Colonic mucosa (tissue), 4 donors: ENCODE measurements around the gene MAPK6. TPM values are rescaled to one million over a fixed set of nuclear protein-coding genes. Genes with fewer than 3 reads are reported as not detected.

Experiments used
- DNase-seq: peaks from one replicate; pipeline ENCODE4 v3.0.0-alpha.2; 2020
- H3K27ac ChIP-seq: fragments of 200-600 bp; one replicate; pipeline ENCODE4 v1.8.0; 2021
- H3K27me3 ChIP-seq: fragments of 200-600 bp; one replicate; pipeline ENCODE4 v1.8.0; 2021
- H3K36me3 ChIP-seq: fragments of 200-600 bp; one replicate; pipeline ENCODE4 v1.8.0; 2021
- H3K4me1 ChIP-seq: fragments of 200-600 bp; one replicate; pipeline ENCODE4 v1.8.0; 2021; ENCODE audit warnings: mild to moderate bottlenecking
- H3K4me3 ChIP-seq: fragments of 200-600 bp; one replicate; pipeline ENCODE4 v1.8.0; 2021
- H3K9ac ChIP-seq, 2 donors: one replicate each; pipeline ENCODE4 v1.7.0; 2013; ENCODE audit warnings: control low read depth in 2 of 2, low read depth in 2 of 2, low read length in 2 of 2
- H3K9me3 ChIP-seq: fragments of 200-600 bp; one replicate; pipeline ENCODE4 v1.8.0; 2021
- intact Hi-C: fragments of 100-400 bp; cut with DNase I; formaldehyde crosslinking; loops from one replicate; pipeline ENCODE4 v1.14.1; 2022
- total RNA-seq, 2 donors: library from RNA; stranded (reverse); fragmentation: NEBNext Ultra II Directional in 1 of 2; extraction: Animal tissue kit (Norgen Biotek cat#: 25700) in 1 of 2; gene quantifications; one replicate each; pipeline ENCODE4 v1.2.1, GENCODE V29; 2021
- TF ChIP-seq, protein P1 (sequence below): fragments of 200-600 bp; IDR thresholded peaks from one replicate; pipeline ENCODE4 v1.8.0; 2022; ENCODE audit warnings: antibody characterized with exemption, mild to moderate bottlenecking
- donor health status: healthy.
- donor health status: DM: no; HTN: no; CAD: no.
- donor health status: DM: no; HTN: no; CAD: no.

Gene MAPK6
- total RNA-seq, 2 donors from 2014 or later, result 47.5 to 71.9 TPM

DNA sequence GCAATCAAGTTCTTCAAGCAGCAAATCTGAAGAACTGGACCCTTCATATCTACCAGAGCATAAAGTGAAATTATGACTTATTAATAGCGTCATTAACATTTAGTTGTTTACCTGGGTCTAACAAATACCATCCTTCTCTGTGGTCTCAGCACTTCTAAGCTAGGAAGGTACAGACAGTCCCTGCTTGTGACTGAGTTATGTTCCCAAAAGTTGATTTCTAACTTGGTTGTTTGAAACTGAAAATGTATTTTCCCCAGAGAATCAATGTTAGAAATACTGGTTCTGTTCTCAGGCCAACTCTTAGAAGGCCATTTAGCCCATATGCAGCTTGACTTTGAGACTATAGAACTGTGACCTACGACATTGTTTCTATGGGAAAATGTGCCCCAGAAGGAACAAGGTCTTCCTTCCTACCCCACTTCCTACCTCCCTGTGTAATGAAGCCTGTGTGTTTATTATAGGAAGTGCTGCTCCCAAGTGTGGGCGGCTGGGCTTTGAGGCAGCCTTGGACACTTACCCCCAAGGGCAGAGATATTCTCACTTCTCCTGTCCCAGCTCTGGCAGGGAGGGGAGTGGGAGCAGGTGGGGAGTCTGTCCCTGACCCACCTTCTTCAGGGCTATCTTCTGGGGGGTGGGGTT, 12.2 kb upstream of the MAPK6 start:
- H3K4me1 ChIP-seq, result no peaks in the 10 kb centered on the region
- H3K4me3 ChIP-seq, result no peak overlapping the region
- no peak for DNase-seq
- H3K9ac ChIP-seq, result no peak overlapping the region
- no peaks in the 10 kb centered on the region for H3K9me3 ChIP-seq
- no peak overlapping the region for H3K27ac ChIP-seq
- TF ChIP-seq, protein P1, sequence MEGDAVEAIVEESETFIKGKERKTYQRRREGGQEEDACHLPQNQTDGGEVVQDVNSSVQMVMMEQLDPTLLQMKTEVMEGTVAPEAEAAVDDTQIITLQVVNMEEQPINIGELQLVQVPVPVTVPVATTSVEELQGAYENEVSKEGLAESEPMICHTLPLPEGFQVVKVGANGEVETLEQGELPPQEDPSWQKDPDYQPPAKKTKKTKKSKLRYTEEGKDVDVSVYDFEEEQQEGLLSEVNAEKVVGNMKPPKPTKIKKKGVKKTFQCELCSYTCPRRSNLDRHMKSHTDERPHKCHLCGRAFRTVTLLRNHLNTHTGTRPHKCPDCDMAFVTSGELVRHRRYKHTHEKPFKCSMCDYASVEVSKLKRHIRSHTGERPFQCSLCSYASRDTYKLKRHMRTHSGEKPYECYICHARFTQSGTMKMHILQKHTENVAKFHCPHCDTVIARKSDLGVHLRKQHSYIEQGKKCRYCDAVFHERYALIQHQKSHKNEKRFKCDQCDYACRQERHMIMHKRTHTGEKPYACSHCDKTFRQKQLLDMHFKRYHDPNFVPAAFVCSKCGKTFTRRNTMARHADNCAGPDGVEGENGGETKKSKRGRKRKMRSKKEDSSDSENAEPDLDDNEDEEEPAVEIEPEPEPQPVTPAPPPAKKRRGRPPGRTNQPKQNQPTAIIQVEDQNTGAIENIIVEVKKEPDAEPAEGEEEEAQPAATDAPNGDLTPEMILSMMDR, result no peak
- H3K36me3 ChIP-seq, result no peaks in the 10 kb centered on the region
- H3K27me3 ChIP-seq, result no peaks in the 10 kb centered on the region
- intact Hi-C loops, result no loop called here

DNA sequence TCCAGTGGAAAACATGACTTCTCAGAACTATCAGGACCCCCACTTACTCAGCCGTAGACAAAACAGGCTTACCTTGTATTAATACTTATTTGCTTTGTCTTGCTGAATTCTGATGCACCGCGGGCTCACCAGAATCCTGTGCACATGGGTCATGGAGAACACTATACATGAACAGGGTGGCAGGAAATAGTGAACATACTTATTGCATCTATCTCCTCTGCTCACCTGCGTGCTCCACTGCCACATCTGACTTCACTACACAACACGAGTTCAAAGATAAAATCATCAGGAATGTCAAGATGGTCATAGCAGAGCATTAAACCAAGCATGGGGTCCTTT, 10.7 kb upstream of the MAPK6 start:
- intact Hi-C loops, result no loop called here
- Histone ChIP-seq H3K36me3 (no peaks in the 10 kb centered on the region), H3K27ac (no peak overlapping the region)

DNA sequence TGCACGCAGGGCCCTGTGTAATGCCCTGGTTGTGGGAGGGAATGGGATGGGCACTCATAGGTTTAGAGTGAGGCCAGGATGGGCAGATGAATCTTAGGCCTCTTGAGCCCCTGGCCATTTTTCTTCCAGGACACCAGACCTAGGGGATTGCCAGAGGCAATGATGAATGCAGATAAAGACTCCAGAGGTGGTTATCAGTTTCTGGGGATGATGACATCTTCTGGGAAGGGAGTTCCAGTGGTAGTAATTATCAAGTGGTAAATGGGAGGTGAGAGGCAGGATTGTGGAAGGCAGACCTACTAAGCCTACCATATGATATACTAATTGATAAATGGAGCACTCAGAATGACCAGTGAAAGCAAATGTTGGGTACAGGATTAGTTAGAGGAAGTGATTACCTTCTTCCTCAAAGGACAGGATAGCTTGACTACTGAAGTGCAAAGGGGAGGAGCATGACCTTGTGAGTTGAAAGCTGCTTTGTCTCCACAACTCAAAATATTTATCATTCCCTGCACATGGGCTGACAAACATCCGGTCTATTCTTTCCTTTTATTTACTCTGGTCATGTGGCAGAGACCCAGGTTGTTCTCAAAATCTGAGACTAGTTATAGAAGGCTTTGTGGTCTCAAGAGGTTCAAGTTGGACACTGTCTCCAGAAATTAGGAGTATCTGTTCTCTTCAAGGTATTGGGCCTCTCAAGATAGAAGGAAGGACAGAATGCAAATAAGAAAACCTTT, 10.2 kb upstream of the MAPK6 start:
- peak overlapping the region; percentile 12 for H3K27ac ChIP-seq
- no peak for DNase-seq
- H3K4me1 ChIP-seq, result no peaks in the 10 kb centered on the region
- TF ChIP-seq, protein P1, result no peak
- no peak overlapping the region for H3K9ac ChIP-seq
- no peaks in the 10 kb centered on the region for H3K36me3 ChIP-seq
- no peaks in the 10 kb centered on the region for H3K9me3 ChIP-seq
- H3K4me3 ChIP-seq, result no peak overlapping the region
- no peaks in the 10 kb centered on the region for H3K27me3 ChIP-seq
- intact Hi-C loops, result no loop called here

More for the DNA sequence above, 10.7 kb upstream of the MAPK6 start:
- Histone ChIP-seq H3K4me1 (no peaks in the 10 kb centered on the region), H3K4me3 (no peak overlapping the region), H3K9me3 (no peaks in the 10 kb centered on the region), H3K9ac (no peak overlapping the region), H3K27me3 (no peaks in the 10 kb centered on the region)
- TF ChIP-seq, protein P1, result no peak
- DNase-seq, result no peak

DNA sequence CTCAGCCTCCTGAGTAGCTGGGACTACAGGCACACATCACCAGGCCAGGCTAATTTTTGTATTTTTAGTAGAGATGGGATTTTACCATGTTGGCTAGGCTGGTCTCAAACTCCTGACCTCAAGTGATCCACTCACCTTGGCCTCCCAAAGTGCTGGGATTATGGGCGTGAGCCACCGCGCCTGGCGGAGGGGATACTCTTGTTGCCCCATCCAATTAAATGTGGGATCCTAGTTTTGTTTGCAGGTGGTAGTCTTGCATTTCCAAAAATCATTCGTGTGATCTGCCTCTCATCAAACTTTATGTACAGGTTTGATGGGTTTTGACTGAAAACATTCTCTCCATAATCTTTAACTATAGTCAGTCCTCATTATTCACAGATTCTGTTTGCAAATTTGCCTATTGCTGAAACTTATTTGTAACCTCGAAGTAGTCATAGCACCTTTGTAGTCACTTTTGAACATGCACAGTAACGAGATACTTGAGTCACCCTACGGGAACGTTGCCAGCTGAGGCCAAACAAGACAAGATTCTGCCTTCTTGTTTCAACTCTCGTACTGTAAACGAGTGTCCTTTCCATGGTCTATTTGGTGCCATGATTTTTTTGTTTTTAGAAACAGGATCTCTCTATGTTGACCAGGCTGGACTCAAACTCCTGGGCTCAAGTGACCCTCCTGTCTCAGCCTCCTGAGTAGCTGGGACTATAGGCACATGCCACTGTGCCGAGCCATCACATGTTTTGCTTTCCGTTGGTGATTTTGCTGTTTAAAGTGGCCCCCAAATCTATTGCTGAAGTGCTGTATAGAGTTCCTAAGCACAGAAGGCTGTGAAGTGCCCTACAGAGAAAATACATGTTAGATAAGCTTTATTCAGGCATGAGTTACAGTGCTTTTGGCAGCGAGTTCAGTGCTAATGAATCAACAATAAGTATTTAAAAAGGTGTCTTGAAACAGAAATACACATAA, 8.1 kb upstream of the MAPK6 start:
- Histone ChIP-seq H3K4me1 (no peaks in the 10 kb centered on the region), H3K4me3 (no peak overlapping the region), H3K27me3 (no peaks in the 10 kb centered on the region), H3K9me3 (no peaks in the 10 kb centered on the region), H3K27ac (no peak overlapping the region), H3K9ac (no peak overlapping the region), H3K36me3 (no peaks in the 10 kb centered on the region)
- intact Hi-C loops, result no loop called here
- DNase-seq, result no peak
- TF ChIP-seq, protein P1, result no peak

DNA sequence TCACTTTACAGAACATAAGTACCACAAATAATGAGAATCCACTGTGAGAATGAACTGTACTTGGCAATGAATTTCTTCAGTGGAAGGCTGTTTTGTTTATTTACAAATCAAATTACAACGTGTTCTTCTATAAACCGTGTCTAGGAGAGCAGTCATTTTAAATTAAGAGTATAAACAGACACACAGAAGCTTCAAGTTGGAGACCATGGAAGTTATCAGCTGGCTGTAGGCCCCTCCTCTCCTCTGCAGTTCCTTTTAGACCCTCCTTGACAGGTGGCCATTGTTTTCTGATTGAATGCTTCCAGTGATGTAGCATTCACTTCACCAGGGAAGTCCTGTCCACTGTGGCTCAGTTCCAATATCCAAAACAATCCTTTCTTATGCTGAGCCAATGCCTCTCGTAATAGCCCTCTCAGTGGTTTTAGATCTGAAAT, 7.3 kb upstream of the MAPK6 start:
- no peaks in the 10 kb centered on the region for H3K36me3 ChIP-seq
- no peak for DNase-seq
- no peaks in the 10 kb centered on the region for H3K4me1 ChIP-seq
- TF ChIP-seq, protein P1, result no peak
- H3K27ac ChIP-seq, result no peak overlapping the region
- H3K9ac ChIP-seq, result no peak overlapping the region
- H3K4me3 ChIP-seq, result no peak overlapping the region
- H3K9me3 ChIP-seq, result no peaks in the 10 kb centered on the region
- H3K27me3 ChIP-seq, result no peaks in the 10 kb centered on the region
- intact Hi-C loops, result no loop called here
